Measurements from ENCODE around the gene KCNQ5.

The KCNQ5 gene

DNA sequence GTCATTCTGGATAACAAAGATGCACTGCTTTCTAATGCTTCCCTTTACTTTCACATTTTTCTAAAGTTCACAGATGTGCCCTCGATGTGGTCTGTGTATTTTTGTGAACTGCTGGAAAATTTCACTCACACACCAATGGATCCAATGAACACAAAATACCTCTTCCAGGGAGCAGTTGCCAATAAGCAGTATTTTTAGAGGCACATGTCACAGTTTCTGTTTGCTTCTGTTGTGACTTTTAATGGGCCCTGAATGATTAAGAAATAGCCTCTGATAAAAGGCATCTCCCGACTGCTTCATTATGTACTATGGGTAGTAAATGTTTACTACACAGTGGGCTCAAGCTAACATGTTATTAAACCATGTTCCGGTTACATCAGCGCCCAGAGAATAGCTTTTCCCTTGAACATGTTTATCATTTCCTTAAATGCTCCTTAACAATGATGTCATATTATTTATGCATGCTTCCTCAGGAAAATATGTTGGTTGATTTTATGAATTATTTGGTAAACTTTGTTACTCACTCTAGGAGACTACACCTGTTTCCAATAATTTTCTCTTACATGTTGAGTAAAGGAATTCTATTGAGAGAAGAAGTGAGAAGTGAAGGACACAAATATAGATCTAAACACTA, 188.0 kb downstream of the KCNQ5 start:
- Histone ChIP-seq H3K27ac (ENCODE audit: low read depth, low read length) (no peak overlapping the region), H3K9me3 (ENCODE audit: control insufficient read depth, insufficient read depth, low read length) (no peaks in the 10 kb centered on the region), H3K79me2 (ENCODE audit: control insufficient read depth, low read length) (peaks cover 33% of the 10 kb centered on the region)

DNA sequence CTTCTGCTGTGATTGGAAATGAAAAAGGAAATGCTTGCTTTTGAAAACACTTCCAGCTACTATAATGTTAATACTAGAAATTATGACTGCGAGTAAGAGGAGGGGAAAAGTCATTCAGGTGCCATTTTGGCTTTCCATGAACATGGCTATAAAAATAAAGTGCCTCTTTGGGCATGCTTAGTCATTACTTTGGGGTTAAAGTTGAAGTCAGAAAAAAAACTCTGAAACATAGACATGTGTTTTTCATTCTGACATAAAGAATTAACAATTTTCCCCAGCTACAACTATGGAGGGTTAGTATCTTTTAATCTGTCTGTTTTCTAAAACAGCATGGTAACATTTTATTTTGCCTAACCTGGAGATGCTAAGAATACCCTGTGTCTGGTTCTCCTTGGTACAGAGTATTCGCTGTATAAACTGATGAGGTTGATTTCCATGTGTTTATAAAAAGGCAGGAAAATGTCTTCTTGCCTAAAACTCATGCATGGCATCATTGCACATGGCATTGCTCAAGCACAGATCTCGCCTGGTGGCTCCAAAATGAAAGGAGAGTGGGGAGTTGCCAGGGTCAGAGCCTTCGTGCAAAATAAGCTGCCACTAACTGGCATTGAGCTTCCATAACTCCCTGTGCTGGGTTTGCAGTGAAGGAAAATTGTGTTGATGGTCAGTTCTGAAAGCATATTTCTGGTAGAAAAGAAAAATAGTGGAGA, 188.9 kb downstream of the KCNQ5 start:
- no peaks in the 10 kb centered on the region for H3K27me3 ChIP-seq (ENCODE audit: control insufficient read depth, low read length)
- H3K27ac ChIP-seq (ENCODE audit: low read depth, low read length): no peak overlapping the region
- no peaks in the 10 kb centered on the region for H3K4me1 ChIP-seq (ENCODE audit: control insufficient read depth, low read length)
- H3K79me2 ChIP-seq (ENCODE audit: control insufficient read depth, low read length): peaks cover 24% of the 10 kb centered on the region
- TF ChIP-seq EZH2phosphoT487 (IDR thresholded peaks at IDR 0.05; ENCODE audit: borderline replicate concordance, low read length) (no peak), CTCF (IDR thresholded peaks at IDR 0.05; ENCODE audit: low read depth, low read length, poor library complexity, severe bottlenecking) (no peak)
- H3K36me3 ChIP-seq (ENCODE audit: control insufficient read depth, low read length): 0 out of 2 replicates have a peak, but pooled peaks cover 3% of the 10 kb centered on the region
- no peak overlapping the region for H3K4me3 ChIP-seq (ENCODE audit: low read length)
- no peaks in the 10 kb centered on the region for H3K9me2 ChIP-seq (replicated peaks; ENCODE audit: control insufficient read depth, low read length)
- no peak overlapping the region for H3K4me2 ChIP-seq (ENCODE audit: low read length)
- no peaks in the 10 kb centered on the region for H3F3A ChIP-seq (ENCODE audit: control insufficient read depth, insufficient read depth)
- H4K20me1 ChIP-seq (ENCODE audit: control insufficient read depth, insufficient read depth, low read depth, low read length): no peaks in the 10 kb centered on the region
- H3K9me3 ChIP-seq (ENCODE audit: control insufficient read depth, insufficient read depth, low read length): no peaks in the 10 kb centered on the region

More for the DNA sequence above, 188.0 kb downstream of the KCNQ5 start:
- H3K9me2 ChIP-seq (replicated peaks; ENCODE audit: control insufficient read depth, low read length): no peaks in the 10 kb centered on the region
- H3K27me3 ChIP-seq (ENCODE audit: control insufficient read depth, low read length): no peaks in the 10 kb centered on the region
- no peaks in the 10 kb centered on the region for H3K4me1 ChIP-seq (ENCODE audit: control insufficient read depth, low read length)
- TF ChIP-seq CTCF (IDR thresholded peaks at IDR 0.05; ENCODE audit: low read depth, low read length, poor library complexity, severe bottlenecking): no peak
- TF ChIP-seq EZH2phosphoT487 (IDR thresholded peaks at IDR 0.05; ENCODE audit: borderline replicate concordance, low read length): no peak
- no peaks in the 10 kb centered on the region for H4K20me1 ChIP-seq (ENCODE audit: control insufficient read depth, insufficient read depth, low read depth, low read length)
- no peak overlapping the region for H3K4me2 ChIP-seq (ENCODE audit: low read length)
- H3K36me3 ChIP-seq (ENCODE audit: control insufficient read depth, low read length): 0 out of 2 replicates have a peak, but pooled peaks cover 3% of the 10 kb centered on the region
- no peaks in the 10 kb centered on the region for H3F3A ChIP-seq (ENCODE audit: control insufficient read depth, insufficient read depth)
- no peak overlapping the region for H3K4me3 ChIP-seq (ENCODE audit: low read length)

GRCh38 chr6:72811971-72812421, 190.1 kb downstream of the KCNQ5 start:
- Histone ChIP-seq H4K20me1 (ENCODE audit: control insufficient read depth, insufficient read depth, low read depth, low read length) (no peaks in the 10 kb centered on the region), H3K4me3 (ENCODE audit: low read length) (no peak overlapping the region), H3K27ac (ENCODE audit: low read depth, low read length) (no peak overlapping the region), H3K36me3 (ENCODE audit: control insufficient read depth, low read length) (0 out of 2 replicates have a peak, but pooled peaks cover 3% of the 10 kb centered on the region), H3K79me2 (ENCODE audit: control insufficient read depth, low read length) (peaks cover 14% of the 10 kb centered on the region; the same call in 1 of the 2 replicates), H3F3A (ENCODE audit: control insufficient read depth, insufficient read depth) (no peaks in the 10 kb centered on the region), H3K4me1 (ENCODE audit: control insufficient read depth, low read length) (no peaks in the 10 kb centered on the region), H3K4me2 (ENCODE audit: low read length) (no peak overlapping the region), H3K27me3 (ENCODE audit: control insufficient read depth, low read length) (no peaks in the 10 kb centered on the region), H3K9me3 (ENCODE audit: control insufficient read depth, insufficient read depth, low read length) (no peaks in the 10 kb centered on the region), H3K9me2 (replicated peaks; ENCODE audit: control insufficient read depth, low read length) (no peaks in the 10 kb centered on the region)
- TF ChIP-seq CTCF (IDR thresholded peaks at IDR 0.05; ENCODE audit: low read depth, low read length, poor library complexity, severe bottlenecking) (no peak), EZH2phosphoT487 (IDR thresholded peaks at IDR 0.05; ENCODE audit: borderline replicate concordance, low read length) (no peak)

Measured in DOHH2 (cell line).